Measurements from ENCODE around the gene TMEM11. TPM values are rescaled to one million over a fixed set of nuclear protein-coding genes. Genes with fewer than 3 reads are reported as not detected.

Gene TMEM11
- total RNA-seq, 3 donors from 2014 or later, result 28.1 to 34.1 (median 33.1) TPM

DNA sequence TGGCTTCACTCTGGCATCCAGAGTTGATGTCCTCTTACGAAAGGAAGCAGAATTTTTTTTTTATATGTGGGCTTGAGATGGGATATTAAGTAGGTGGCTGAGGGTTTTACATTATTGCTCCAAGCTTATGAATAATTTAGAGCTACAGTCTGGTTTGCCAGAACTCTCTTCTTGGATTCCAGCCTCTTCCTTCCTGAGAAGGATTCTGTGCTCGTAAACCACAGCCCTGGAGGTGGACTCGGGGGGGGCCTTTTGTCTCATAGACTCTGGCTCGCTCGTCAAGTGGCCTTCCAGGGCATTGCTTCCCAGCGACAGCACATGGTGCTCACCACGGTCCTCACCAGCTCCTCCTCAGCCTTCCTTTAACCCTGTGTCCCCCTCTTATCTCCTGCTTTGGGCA, 43.2 kb downstream of the TMEM11 start:
- Histone ChIP-seq H3K4me3 (no peak overlapping the region), H3K36me3 (peaks cover 5% of the 10 kb centered on the region), H3K9me3 (no peaks in the 10 kb centered on the region), H3K4me1 (peaks cover 0 to 3% of the 10 kb centered on the region in 2 donors), H3K27me3 (no peaks in the 10 kb centered on the region), H3K27ac (peak overlapping the region in 1 of 2 donors; percentile 64)
- intact Hi-C loops (cut with DNase I; ENCODE audit: low total_unique reads), result no loop called here
- no peak for DNase-seq (ENCODE audit: low spot score in 2 of 2)
- TF ChIP-seq, protein P1, sequence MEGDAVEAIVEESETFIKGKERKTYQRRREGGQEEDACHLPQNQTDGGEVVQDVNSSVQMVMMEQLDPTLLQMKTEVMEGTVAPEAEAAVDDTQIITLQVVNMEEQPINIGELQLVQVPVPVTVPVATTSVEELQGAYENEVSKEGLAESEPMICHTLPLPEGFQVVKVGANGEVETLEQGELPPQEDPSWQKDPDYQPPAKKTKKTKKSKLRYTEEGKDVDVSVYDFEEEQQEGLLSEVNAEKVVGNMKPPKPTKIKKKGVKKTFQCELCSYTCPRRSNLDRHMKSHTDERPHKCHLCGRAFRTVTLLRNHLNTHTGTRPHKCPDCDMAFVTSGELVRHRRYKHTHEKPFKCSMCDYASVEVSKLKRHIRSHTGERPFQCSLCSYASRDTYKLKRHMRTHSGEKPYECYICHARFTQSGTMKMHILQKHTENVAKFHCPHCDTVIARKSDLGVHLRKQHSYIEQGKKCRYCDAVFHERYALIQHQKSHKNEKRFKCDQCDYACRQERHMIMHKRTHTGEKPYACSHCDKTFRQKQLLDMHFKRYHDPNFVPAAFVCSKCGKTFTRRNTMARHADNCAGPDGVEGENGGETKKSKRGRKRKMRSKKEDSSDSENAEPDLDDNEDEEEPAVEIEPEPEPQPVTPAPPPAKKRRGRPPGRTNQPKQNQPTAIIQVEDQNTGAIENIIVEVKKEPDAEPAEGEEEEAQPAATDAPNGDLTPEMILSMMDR (IDR thresholded peaks at IDR 0.05), result no peak
- TF ChIP-seq POLR2AphosphoS5 (IDR thresholded peaks at IDR 0.05) (no peak), POLR2A (IDR thresholded peaks at IDR 0.05) (no peak)

DNA sequence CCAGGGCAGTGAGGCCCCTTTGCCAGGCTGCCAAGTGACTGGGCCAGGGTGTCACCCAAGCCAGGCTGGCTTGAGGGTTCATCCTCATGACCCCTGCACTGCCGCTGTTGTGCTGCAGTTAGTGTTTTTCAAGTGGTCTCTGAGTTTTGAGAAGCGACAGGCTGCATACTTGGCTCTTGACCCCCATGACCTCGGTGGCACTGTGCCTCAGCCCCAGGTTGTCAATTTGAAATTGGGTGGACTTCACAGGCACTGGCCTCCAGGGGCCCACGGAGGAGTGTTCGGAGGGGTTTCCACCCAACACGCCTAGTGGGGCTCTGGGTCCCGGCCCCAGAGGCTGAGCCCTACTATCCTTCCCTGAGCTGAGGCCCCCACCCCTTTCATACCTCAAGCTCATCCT, 44.5 kb downstream of the TMEM11 start:
- peaks cover 0 to 3% of the 10 kb centered on the region in 2 donors for H3K4me1 ChIP-seq
- H3K4me3 ChIP-seq, result no peak overlapping the region
- H3K9me3 ChIP-seq, result no peaks in the 10 kb centered on the region
- DNase-seq (ENCODE audit: low spot score in 2 of 2), result no peak
- peak overlapping the region in 1 of 2 donors; percentile 23 for H3K27ac ChIP-seq
- peaks cover 5% of the 10 kb centered on the region for H3K36me3 ChIP-seq
- intact Hi-C loops (cut with DNase I; ENCODE audit: low total_unique reads), result no loop called here
- H3K27me3 ChIP-seq, result no peaks in the 10 kb centered on the region
- TF ChIP-seq POLR2AphosphoS5 (IDR thresholded peaks at IDR 0.05), result no peak
- TF ChIP-seq POLR2A (IDR thresholded peaks at IDR 0.05), result no peak
- TF ChIP-seq, protein P1 (IDR thresholded peaks at IDR 0.05), result no peak

DNA sequence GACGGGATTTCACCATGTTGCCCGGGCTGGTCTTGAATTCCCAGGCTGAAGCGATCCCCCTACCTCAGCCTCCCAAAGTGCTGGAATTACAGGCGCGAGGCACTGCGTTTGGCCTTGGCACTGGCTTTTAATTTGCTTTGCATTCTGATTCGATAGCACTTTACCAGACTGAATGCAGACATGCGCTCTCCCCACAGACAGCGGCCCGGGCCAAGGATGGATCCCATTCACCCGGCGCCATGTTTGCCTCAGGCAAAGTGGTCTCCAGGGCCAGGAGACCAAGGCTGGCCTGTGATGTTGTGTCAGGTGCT, 45.5 kb downstream of the TMEM11 start:
- no peaks in the 10 kb centered on the region for H3K9me3 ChIP-seq
- H3K27ac ChIP-seq, result peak overlapping the region in 1 of 2 donors; percentile 89
- H3K36me3 ChIP-seq, result peaks cover 5% of the 10 kb centered on the region
- no peak for DNase-seq (ENCODE audit: low spot score in 2 of 2)
- TF ChIP-seq POLR2A (IDR thresholded peaks at IDR 0.05) (no peak), POLR2AphosphoS5 (IDR thresholded peaks at IDR 0.05) (no peak)
- TF ChIP-seq, protein P1 (IDR thresholded peaks at IDR 0.05), result no peak
- H3K4me3 ChIP-seq, result no peak overlapping the region
- peaks cover 0 to 3% of the 10 kb centered on the region in 2 donors for H3K4me1 ChIP-seq
- H3K27me3 ChIP-seq, result no peaks in the 10 kb centered on the region
- intact Hi-C loops (cut with DNase I; ENCODE audit: low total_unique reads), result no loop called here

DNA sequence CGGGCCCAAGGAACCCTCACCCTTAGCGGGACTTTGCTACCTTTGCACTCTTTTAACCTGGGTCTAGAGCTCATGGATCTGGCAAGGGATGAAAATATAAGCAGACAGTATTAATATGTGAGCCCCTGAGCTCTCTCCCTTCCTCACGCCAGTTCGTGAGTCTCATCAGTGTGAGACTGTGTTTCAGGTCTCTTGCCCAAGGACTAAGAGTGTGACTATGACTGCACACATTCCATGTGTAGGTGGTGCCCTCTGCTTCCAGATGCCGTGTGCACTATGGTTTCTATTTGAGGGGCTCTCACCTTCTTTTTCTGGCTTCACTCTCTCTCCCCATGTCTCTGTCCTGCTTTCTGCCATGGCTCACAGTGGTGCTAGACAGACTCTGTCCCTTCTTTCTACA, 46.7 kb downstream of the TMEM11 start:
- no peaks in the 10 kb centered on the region for H3K27me3 ChIP-seq
- no peaks in the 10 kb centered on the region for H3K36me3 ChIP-seq
- no peak for DNase-seq (ENCODE audit: low spot score in 2 of 2)
- H3K9me3 ChIP-seq, result no peaks in the 10 kb centered on the region
- H3K4me3 ChIP-seq, result no peak overlapping the region
- peak overlapping the region; percentile 78 to 89 for H3K27ac ChIP-seq
- TF ChIP-seq, protein P1 (IDR thresholded peaks at IDR 0.05), result no peak
- TF ChIP-seq POLR2A (IDR thresholded peaks at IDR 0.05) (no peak), POLR2AphosphoS5 (IDR thresholded peaks at IDR 0.05) (no peak)
- intact Hi-C loops (cut with DNase I; ENCODE audit: low total_unique reads), result no loop called here
- H3K4me1 ChIP-seq, result peaks cover 0 to 3% of the 10 kb centered on the region in 2 donors

DNA sequence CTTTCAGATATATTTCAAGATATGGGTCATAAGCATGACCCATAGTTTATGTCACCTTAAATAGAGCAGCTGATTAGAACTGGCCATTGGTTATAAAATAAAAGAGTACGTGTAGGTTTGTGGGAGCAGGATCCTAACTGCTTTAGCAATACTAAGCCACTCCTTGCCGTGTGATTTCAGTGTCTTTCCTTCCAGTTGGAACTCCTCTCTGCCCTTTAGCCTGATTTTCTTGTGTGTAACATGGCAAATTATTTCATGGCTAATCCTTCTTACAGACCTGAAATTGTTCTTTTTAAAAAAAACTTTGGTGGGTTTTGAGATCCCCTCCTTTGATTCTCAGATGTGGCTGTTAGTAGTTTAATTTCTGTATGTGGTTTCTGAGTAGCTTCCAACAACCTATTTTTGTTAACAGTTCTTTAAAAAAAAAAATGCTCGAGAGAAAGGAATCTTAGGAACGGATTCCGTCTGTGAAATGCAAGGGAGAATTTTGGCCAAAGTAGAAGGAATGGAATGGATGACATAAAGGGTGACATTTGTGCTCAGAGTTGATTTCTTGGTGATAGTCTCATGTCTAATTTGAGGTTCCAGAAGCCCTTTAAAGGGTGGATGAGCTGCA, 47.3 kb downstream of the TMEM11 start:
- intact Hi-C loops (cut with DNase I; ENCODE audit: low total_unique reads), result no loop called here
- H3K36me3 ChIP-seq, result no peaks in the 10 kb centered on the region
- H3K27ac ChIP-seq, result peak overlapping the region; percentile 78 to 89
- H3K4me1 ChIP-seq, result peaks cover 0 to 3% of the 10 kb centered on the region in 2 donors
- H3K4me3 ChIP-seq, result no peak overlapping the region
- H3K27me3 ChIP-seq, result no peaks in the 10 kb centered on the region
- DNase-seq (ENCODE audit: low spot score in 2 of 2), result no peak
- H3K9me3 ChIP-seq, result no peaks in the 10 kb centered on the region
- no peak for TF ChIP-seq POLR2AphosphoS5 (IDR thresholded peaks at IDR 0.05)
- TF ChIP-seq, protein P1 (IDR thresholded peaks at IDR 0.05), result no peak
- TF ChIP-seq POLR2A (IDR thresholded peaks at IDR 0.05), result no peak
